HCT116 (cell line): ENCODE data around the gene BDNF. TPM values are rescaled to one million over a fixed set of nuclear protein-coding genes. Genes with fewer than 3 reads are reported as not detected.
A peak's percentile ranks its signal among the peaks of the same experiment; 100 is the strongest.

ENCODE experiments used
- ATAC-seq: fragments of 200-7000 bp; cut with Tn5 transposase; 2 replicates; pipeline ENCODE4 v1.9.1; 2020; ENCODE audit warnings: mild to moderate bottlenecking, moderate library complexity
- BruUV-seq: library from RNA; stranded (reverse); fragments of 400-500 nt; replicated peaks from 2 replicates; lab custom pipeline; 2021; lab: Mats Ljungman, UMichigan
- CTCF ChIA-PET: fragments of 300-600 bp; sonication (Branson Sonifier 250); formaldehyde crosslinking; loops from one replicate; lab custom pipeline; 2021; ENCODE audit warnings: antibody characterized with exemption; lab: Charles Lee
- POLR2A ChIA-PET: fragments of 300-600, 350-600 bp; sonication (Branson Sonifier 250); formaldehyde crosslinking; loops from one replicate; lab custom pipeline; 2021; ENCODE audit warnings: antibody characterized with exemption; lab: Charles Lee
- RAD21 ChIA-PET, 2 experiments: fragments of 300-600 bp; sonication (Branson Sonifier 250); formaldehyde crosslinking; loops; one replicate each; lab custom pipeline; 2023; ENCODE audit warnings: low total read pairs in 2 of 2; ENCODE audit not compliant: uncharacterized antibody in 2 of 2, unreplicated experiment in 2 of 2, low non-redundant PET in 1 of 2; lab: Charles Lee
- DNase-seq: peaks from one replicate; pipeline ENCODE4 v3.0.0-alpha.2; 2010; ENCODE audit warnings: low read depth, low spot score
- H2AFZ ChIP-seq: fragments of 200-600 bp; shearing (Covaris generic), sonication (generic); 2 replicates; pipeline ENCODE4 v1.6.1; 2017; ENCODE audit warnings: low read depth, mixed run types, mixed read lengths, antibody characterized with exemption, low read length; ENCODE audit not compliant: poor library complexity, severe bottlenecking
- H3K27ac ChIP-seq: 2 replicates; pipeline ENCODE4 v1.5.1; 2012; ENCODE audit warnings: low read depth, low read length
- H3K27me3 ChIP-seq: fragments of 200-600 bp; sonication (generic); 2 replicates; pipeline ENCODE4 v1.6.1; 2016; ENCODE audit warnings: mixed run types, low read length, mixed read lengths; ENCODE audit not compliant: insufficient read depth
- H3K36me3 ChIP-seq, 2 experiments: fragments of 200-500 bp in 1 of 2; fragments of 200-600 bp in 1 of 2; sonication (Bioruptor generic) in 1 of 2; sonication (generic) in 1 of 2; 2 replicates each; pipeline versions ENCODE4 v1.5.1 to v1.6.1; 2014 to 2016; ENCODE audit warnings: low read length in 2 of 2, inconsistent platforms in 1 of 2, mixed read lengths in 1 of 2, mixed run types in 1 of 2; ENCODE audit not compliant: insufficient read depth in 2 of 2, control insufficient read depth in 1 of 2
- H3K4me1 ChIP-seq, 2 experiments: fragments of 200-600 bp in 1 of 2; sonication (generic) in 1 of 2; 2 replicates each; pipeline versions ENCODE4 v1.5.1 to v1.6.1; 2012 to 2017; ENCODE audit warnings: low read length in 2 of 2, inconsistent platforms in 1 of 2, mild to moderate bottlenecking in 1 of 2, mixed read lengths in 1 of 2, mixed run types in 1 of 2, moderate library complexity in 1 of 2; ENCODE audit not compliant: insufficient read depth in 2 of 2, control insufficient read depth in 1 of 2
- H3K4me2 ChIP-seq: fragments of 200-600 bp; sonication (generic); 2 replicates; pipeline ENCODE4 v1.6.1; 2017; ENCODE audit warnings: mixed run types, low read length, mixed read lengths
- H3K4me3 ChIP-seq, 2 experiments: fragments of 200-600 bp in 1 of 2; sonication (generic) in 1 of 2; replicated peaks in 1 of 2; 2 replicates each; pipeline ENCODE4 v1.5.1; 2011 to 2016; ENCODE audit warnings: low read length in 2 of 2, control low read depth in 1 of 2, low read depth in 1 of 2, mild to moderate bottlenecking in 1 of 2, mixed read lengths in 1 of 2, mixed run types in 1 of 2
- H3K79me2 ChIP-seq: fragments of 200-600 bp; sonication (generic); 2 replicates; pipeline ENCODE4 v1.6.1; 2017; ENCODE audit warnings: mild to moderate bottlenecking, mixed run types, low read length, moderate library complexity, mixed read lengths; ENCODE audit not compliant: insufficient read depth
- H3K9ac ChIP-seq: fragments of 200-600 bp; sonication (generic); 2 replicates; pipeline ENCODE4 v1.6.1; 2016; ENCODE audit warnings: low read length, mixed read lengths
- H3K9me2 ChIP-seq: fragments of 200-600 bp; sonication (generic), shearing (Covaris generic); 2 replicates; pipeline ENCODE4 v1.6.1; 2017; ENCODE audit warnings: mixed run types, mild to moderate bottlenecking, moderate library complexity; ENCODE audit not compliant: insufficient read depth
- H3K9me3 ChIP-seq, 2 experiments: fragments of 200-500 bp in 1 of 2; fragments of 200-600 bp in 1 of 2; sonication (Bioruptor generic) in 1 of 2; sonication (generic) in 1 of 2; 2 replicates each; pipeline ENCODE4 v1.6.1; 2014 to 2017; ENCODE audit warnings: low read length in 2 of 2, mixed read lengths in 2 of 2, inconsistent platforms in 1 of 2, low read depth in 1 of 2, mild to moderate bottlenecking in 1 of 2, mixed run types in 1 of 2, moderate library complexity in 1 of 2; ENCODE audit not compliant: control insufficient read depth in 1 of 2, insufficient read depth in 1 of 2
- H4K20me1 ChIP-seq: fragments of 200-600 bp; sonication (generic), shearing (Covaris generic); 2 replicates; pipeline ENCODE4 v1.6.1; 2017; ENCODE audit warnings: mixed run types, mild to moderate bottlenecking, moderate library complexity; ENCODE audit not compliant: insufficient read depth
- ATF3 ChIP-seq: IDR thresholded peaks from 2 replicates; pipeline ENCODE4 v1.6.1; 2012
- CBX3 ChIP-seq: IDR thresholded peaks from 2 replicates; pipeline ENCODE4 v1.6.1; 2012; ENCODE audit warnings: low read depth
- CEBPB ChIP-seq: IDR thresholded peaks from 2 replicates; pipeline ENCODE4 v1.6.1; 2012; ENCODE audit warnings: low read depth
- EGR1 ChIP-seq: IDR thresholded peaks from 2 replicates; pipeline ENCODE4 v1.6.1; 2012; ENCODE audit warnings: low read depth
- ELF1 ChIP-seq: IDR thresholded peaks from 2 replicates; pipeline ENCODE4 v1.6.1; 2012; ENCODE audit warnings: low read depth, borderline replicate concordance
- EZH2 ChIP-seq: fragments of 200-600 bp; sonication (generic); IDR thresholded peaks from 2 replicates; pipeline ENCODE4 v1.6.1; 2017; ENCODE audit warnings: antibody characterized with exemption, mixed run types
- JUND ChIP-seq: IDR thresholded peaks from 2 replicates; pipeline ENCODE4 v1.6.1; 2012
- POLR2A ChIP-seq: IDR thresholded peaks from 2 replicates; pipeline ENCODE4 v1.7.0; 2011; ENCODE audit warnings: borderline replicate concordance; ENCODE audit not compliant: insufficient read depth, insufficient read length; ENCODE audit errors: extremely low read depth
- POLR2AphosphoS5 ChIP-seq: IDR thresholded peaks from 2 replicates; pipeline ENCODE4 v1.6.1; 2011; ENCODE audit warnings: mild to moderate bottlenecking, low read depth, low read length, moderate library complexity
- RAD21 ChIP-seq: IDR thresholded peaks from 2 replicates; pipeline ENCODE4 v1.6.1; 2012; ENCODE audit warnings: low read depth, mild to moderate bottlenecking
- REST ChIP-seq: IDR thresholded peaks from 2 replicates; pipeline ENCODE4 v1.6.1; 2012; ENCODE audit warnings: low read depth
- SIN3A ChIP-seq: IDR thresholded peaks from 2 replicates; pipeline ENCODE4 v1.6.1; 2012; ENCODE audit warnings: low read depth
- SP1 ChIP-seq: IDR thresholded peaks from 2 replicates; pipeline ENCODE4 v1.6.1; 2012; ENCODE audit warnings: low read depth
- TCF7L2 ChIP-seq: IDR thresholded peaks from 2 replicates; pipeline ENCODE4 v1.7.0; 2011; ENCODE audit warnings: borderline replicate concordance, inconsistent platforms; ENCODE audit not compliant: insufficient read depth, insufficient read length; ENCODE audit errors: extremely low read depth
- ZFX ChIP-seq: fragments of 450-650 bp; IDR thresholded peaks from 2 replicates; pipeline ENCODE4 v1.6.1; 2017
- ZNF274 ChIP-seq: fragments of 200-500 bp; sonication (Bioruptor generic); IDR thresholded peaks from 2 replicates; pipeline ENCODE4 v1.6.1; 2014; ENCODE audit warnings: mild to moderate bottlenecking, low read depth, low read length, inconsistent platforms
- intact Hi-C: fragments of 100-400 bp; cut with micrococcal nuclease; formaldehyde crosslinking; loops from 2 replicates; pipeline ENCODE4 v1.10.0; 2022
- total RNA-seq: library from RNA; stranded (reverse); gene quantifications from one replicate; pipeline ENCODE4 v1.2.1, GENCODE V29; 2021; ENCODE audit not compliant: unreplicated experiment
- TF ChIP-seq, protein P1 (sequence below): IDR thresholded peaks from 2 replicates; pipeline ENCODE4 v1.6.1; 2012
- TF ChIP-seq, protein P2 (sequence below): IDR thresholded peaks from 2 replicates; pipeline ENCODE4 v1.6.1; 2011; ENCODE audit warnings: mild to moderate bottlenecking, low read length, moderate library complexity; ENCODE audit not compliant: insufficient replicate concordance; ENCODE audit errors: extremely low read depth
- TF ChIP-seq, protein P3 (sequence below), 3 experiments: fragments of 200-600 bp in 1 of 3; sonication (generic) in 1 of 3; IDR thresholded peaks in 2 of 3; conservative IDR thresholded peaks in 1 of 3; 2 replicates each; pipeline ENCODE4 v1.5.1; 2012 to 2017; ENCODE audit warnings: low read depth in 2 of 3, low read length in 2 of 3, antibody characterized with exemption in 1 of 3, borderline replicate concordance in 1 of 3, control low read depth in 1 of 3, mild to moderate bottlenecking in 1 of 3, mixed read lengths in 1 of 3, mixed run types in 1 of 3, moderate library complexity in 1 of 3; ENCODE audit not compliant: insufficient read depth in 1 of 3

Gene BDNF
- total RNA-seq, 1 experiment from 2014 or later: 22.0 TPM

DNA sequence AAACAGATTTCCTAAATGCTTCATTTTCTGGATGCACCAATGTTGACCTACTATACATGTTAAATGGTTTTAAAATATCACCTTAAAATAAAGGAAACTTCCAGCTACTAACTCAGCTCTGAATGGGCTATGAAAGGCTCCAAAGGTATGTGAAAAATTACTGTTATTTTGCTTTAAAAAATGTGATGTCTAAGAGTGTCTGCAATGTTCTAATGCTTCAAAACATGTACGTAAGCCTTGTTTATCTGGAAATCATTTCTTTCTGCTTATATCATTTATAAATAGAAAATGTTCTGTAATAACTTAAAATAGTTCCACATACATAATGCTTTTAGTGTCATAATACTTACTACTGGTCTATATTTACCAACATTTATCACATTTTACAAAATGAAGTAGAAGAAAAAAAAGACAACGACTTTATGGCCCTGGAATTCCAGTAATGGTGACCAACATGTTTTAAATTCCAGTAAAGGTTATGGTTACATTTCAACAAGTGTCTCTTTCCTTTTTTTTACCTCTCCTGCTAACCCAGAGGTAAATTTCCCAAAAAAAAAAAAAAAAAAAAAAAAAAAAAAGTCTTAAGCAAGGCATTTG lies 2.5 kb downstream of the BDNF start:
- H3K9me3 ChIP-seq: no peaks in the 10 kb centered on the region
- intact Hi-C loops: loop anchor here (2.0 to 10.0 kb wide), 4 partner anchors 645 to 1737 kb away; no protein-coding TSS in a partner anchor
- TF ChIP-seq REST (no peak), CEBPB (no peak), ELF1 (no peak), POLR2AphosphoS5 (no peak), JUND (no peak), POLR2A (no peak), ZFX (no peak), SP1 (no peak), EGR1 (no peak), TCF7L2 (no peak), ATF3 (no peak), EZH2 (no peak), RAD21 (no peak), CBX3 (no peak), ZNF274 (no peak), SIN3A (no peak)
- TF ChIP-seq, protein P1, sequence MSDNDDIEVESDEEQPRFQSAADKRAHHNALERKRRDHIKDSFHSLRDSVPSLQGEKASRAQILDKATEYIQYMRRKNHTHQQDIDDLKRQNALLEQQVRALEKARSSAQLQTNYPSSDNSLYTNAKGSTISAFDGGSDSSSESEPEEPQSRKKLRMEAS: no peak
- TF ChIP-seq, protein P2, sequence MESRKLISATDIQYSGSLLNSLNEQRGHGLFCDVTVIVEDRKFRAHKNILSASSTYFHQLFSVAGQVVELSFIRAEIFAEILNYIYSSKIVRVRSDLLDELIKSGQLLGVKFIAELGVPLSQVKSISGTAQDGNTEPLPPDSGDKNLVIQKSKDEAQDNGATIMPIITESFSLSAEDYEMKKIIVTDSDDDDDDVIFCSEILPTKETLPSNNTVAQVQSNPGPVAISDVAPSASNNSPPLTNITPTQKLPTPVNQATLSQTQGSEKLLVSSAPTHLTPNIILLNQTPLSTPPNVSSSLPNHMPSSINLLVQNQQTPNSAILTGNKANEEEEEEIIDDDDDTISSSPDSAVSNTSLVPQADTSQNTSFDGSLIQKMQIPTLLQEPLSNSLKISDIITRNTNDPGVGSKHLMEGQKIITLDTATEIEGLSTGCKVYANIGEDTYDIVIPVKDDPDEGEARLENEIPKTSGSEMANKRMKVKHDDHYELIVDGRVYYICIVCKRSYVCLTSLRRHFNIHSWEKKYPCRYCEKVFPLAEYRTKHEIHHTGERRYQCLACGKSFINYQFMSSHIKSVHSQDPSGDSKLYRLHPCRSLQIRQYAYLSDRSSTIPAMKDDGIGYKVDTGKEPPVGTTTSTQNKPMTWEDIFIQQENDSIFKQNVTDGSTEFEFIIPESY: no peak
- TF ChIP-seq, protein P3, sequence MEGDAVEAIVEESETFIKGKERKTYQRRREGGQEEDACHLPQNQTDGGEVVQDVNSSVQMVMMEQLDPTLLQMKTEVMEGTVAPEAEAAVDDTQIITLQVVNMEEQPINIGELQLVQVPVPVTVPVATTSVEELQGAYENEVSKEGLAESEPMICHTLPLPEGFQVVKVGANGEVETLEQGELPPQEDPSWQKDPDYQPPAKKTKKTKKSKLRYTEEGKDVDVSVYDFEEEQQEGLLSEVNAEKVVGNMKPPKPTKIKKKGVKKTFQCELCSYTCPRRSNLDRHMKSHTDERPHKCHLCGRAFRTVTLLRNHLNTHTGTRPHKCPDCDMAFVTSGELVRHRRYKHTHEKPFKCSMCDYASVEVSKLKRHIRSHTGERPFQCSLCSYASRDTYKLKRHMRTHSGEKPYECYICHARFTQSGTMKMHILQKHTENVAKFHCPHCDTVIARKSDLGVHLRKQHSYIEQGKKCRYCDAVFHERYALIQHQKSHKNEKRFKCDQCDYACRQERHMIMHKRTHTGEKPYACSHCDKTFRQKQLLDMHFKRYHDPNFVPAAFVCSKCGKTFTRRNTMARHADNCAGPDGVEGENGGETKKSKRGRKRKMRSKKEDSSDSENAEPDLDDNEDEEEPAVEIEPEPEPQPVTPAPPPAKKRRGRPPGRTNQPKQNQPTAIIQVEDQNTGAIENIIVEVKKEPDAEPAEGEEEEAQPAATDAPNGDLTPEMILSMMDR (IDR thresholded peaks at IDR 0.05 in 2 of 3, conservative IDR thresholded peaks at IDR 0.05 in 1 of 3; ENCODE audit: borderline replicate concordance in 1 of 3, insufficient read depth in 1 of 3, low read depth in 2 of 3, low read length in 2 of 3): no peak
- TF ChIP-seq, all 23 proteins: peak for 0
- 0 out of 2 replicates have a peak overlapping the region, but pooled peaks have one; percentile 77 for H3K9ac ChIP-seq
- H3K27ac ChIP-seq: no peak overlapping the region; the same call in 1 of the 2 replicates
- H4K20me1 ChIP-seq: peaks cover 17% of the 10 kb centered on the region; the same call in 1 of the 2 replicates
- ChIA-PET CTCF (interaction anchor here (0.7 to 4.2 kb wide), 2 partner anchors 832 to 1631 kb away, joined by 4 to 17 read pairs; no protein-coding TSS in a partner anchor), POLR2A (no interaction called here), RAD21 (no interaction called here)
- DNase-seq (no peak), ATAC-seq (no peak)
- BruUV-seq: no TSS peak
- H3K9me2 ChIP-seq: no peaks in the 10 kb centered on the region
- H2AFZ ChIP-seq: no peak overlapping the region
- no peaks in the 10 kb centered on the region for H3K27me3 ChIP-seq
- peaks cover 85% of the 10 kb centered on the region for H3K79me2 ChIP-seq
- peaks cover 35 to 48% of the 10 kb centered on the region in 2 experiments for H3K4me1 ChIP-seq
- H3K36me3 ChIP-seq: 0 out of 4 replicates have a peak, but pooled peaks cover 0 to 5% of the 10 kb centered on the region in 2 experiments
- H3K4me2 ChIP-seq: peak overlapping the region; percentile 91
- H3K4me3 ChIP-seq: peak overlapping the region; percentile 69 to 86; a peak in 2 of 4 replicates
